CD4-positive, CD25-positive, alpha-beta regulatory T cell (primary cell): ENCODE data around the gene PRR22. TPM values are rescaled to one million over a fixed set of nuclear protein-coding genes. Genes with fewer than 3 reads are reported as not detected.

Experiments
- ATAC-seq, 2 donors: fragments of 150-1000 bp; cut with Tn5 transposase; one replicate each; pipeline ENCODE4 v1.10.0; 2021; ENCODE audit warnings: low read depth in 2 of 2, moderate number of reproducible peaks in 2 of 2, moderate library complexity in 1 of 2
- DNase-seq, 3 donors: peaks; one replicate each; pipeline versions ENCODE4 v3.0.0 to v3.0.0-alpha.2; 2012 to 2022; ENCODE audit warnings: mixed read lengths in 1 of 3
- H3K27ac ChIP-seq: one replicate; pipeline ENCODE4 v1.7.0; 2013; ENCODE audit warnings: mild to moderate bottlenecking, low read length; ENCODE audit not compliant: insufficient read depth, poor library complexity, severe bottlenecking
- H3K27me3 ChIP-seq: one replicate; pipeline ENCODE4 v1.7.0; 2013; ENCODE audit warnings: low read length; ENCODE audit not compliant: control insufficient read depth, insufficient read depth
- H3K36me3 ChIP-seq: one replicate; pipeline ENCODE4 v1.7.0; 2013; ENCODE audit warnings: mild to moderate bottlenecking, low read length, moderate library complexity; ENCODE audit not compliant: control insufficient read depth, insufficient read depth
- H3K4me1 ChIP-seq: 2 replicates; pipeline ENCODE4 v1.7.0; 2013; ENCODE audit warnings: mild to moderate bottlenecking, low read length; ENCODE audit not compliant: insufficient read depth, control insufficient read depth, poor library complexity, severe bottlenecking
- H3K4me3 ChIP-seq: one replicate; pipeline ENCODE4 v1.7.0; 2013; ENCODE audit warnings: low read depth, mild to moderate bottlenecking, low read length, moderate library complexity
- H3K9me3 ChIP-seq, 2 experiments: 1 replicate in 1 of 2; 2 replicates in 1 of 2; pipeline ENCODE4 v1.7.0; 2013; ENCODE audit warnings: low read length in 2 of 2, mild to moderate bottlenecking in 1 of 2, moderate library complexity in 1 of 2; ENCODE audit not compliant: control insufficient read depth in 2 of 2
- H3K27ac Mint-ChIP-seq, 3 donors: one replicate each; pipeline ENCODE4 v1.8.0; 2020 to 2022; ENCODE audit warnings: mild to moderate bottlenecking in 3 of 3, mixed read lengths in 3 of 3, moderate library complexity in 2 of 3
- H3K27me3 Mint-ChIP-seq: one replicate; pipeline ENCODE4 v1.8.0; 2022; ENCODE audit warnings: mild to moderate bottlenecking, mixed read lengths
- H3K36me3 Mint-ChIP-seq: one replicate; pipeline ENCODE4 v1.8.0; 2020; ENCODE audit warnings: mixed read lengths
- H3K4me1 Mint-ChIP-seq, 4 donors: one replicate each; pipeline ENCODE4 v1.8.0; 2020 to 2022; ENCODE audit warnings: mixed read lengths in 4 of 4, mild to moderate bottlenecking in 1 of 4
- H3K4me3 Mint-ChIP-seq, 4 donors: one replicate each; pipeline ENCODE4 v1.8.0; 2020 to 2022; ENCODE audit warnings: mild to moderate bottlenecking in 4 of 4, mixed read lengths in 4 of 4, moderate library complexity in 3 of 4
- H3K9me3 Mint-ChIP-seq, 7 donors: one replicate each; pipeline ENCODE4 v1.8.0; 2020 to 2022; ENCODE audit warnings: mixed read lengths in 7 of 7, mild to moderate bottlenecking in 3 of 7, moderate library complexity in 2 of 7
- polyA plus RNA-seq, 4 donors: library from polyadenylated mRNA; unstranded; fragments of 300-500 nt; fragmentation: Illumina TruSeq; gene quantifications; one replicate each; pipeline ENCODE4 v1.2.3, GENCODE V29; 2021
- total RNA-seq: library from RNA; stranded (reverse); gene quantifications from one replicate; pipeline ENCODE4 v1.2.3, GENCODE V29; 2022

PRR22 gene
- 3.5 TPM for total RNA-seq
- not detected for polyA plus RNA-seq

DNA sequence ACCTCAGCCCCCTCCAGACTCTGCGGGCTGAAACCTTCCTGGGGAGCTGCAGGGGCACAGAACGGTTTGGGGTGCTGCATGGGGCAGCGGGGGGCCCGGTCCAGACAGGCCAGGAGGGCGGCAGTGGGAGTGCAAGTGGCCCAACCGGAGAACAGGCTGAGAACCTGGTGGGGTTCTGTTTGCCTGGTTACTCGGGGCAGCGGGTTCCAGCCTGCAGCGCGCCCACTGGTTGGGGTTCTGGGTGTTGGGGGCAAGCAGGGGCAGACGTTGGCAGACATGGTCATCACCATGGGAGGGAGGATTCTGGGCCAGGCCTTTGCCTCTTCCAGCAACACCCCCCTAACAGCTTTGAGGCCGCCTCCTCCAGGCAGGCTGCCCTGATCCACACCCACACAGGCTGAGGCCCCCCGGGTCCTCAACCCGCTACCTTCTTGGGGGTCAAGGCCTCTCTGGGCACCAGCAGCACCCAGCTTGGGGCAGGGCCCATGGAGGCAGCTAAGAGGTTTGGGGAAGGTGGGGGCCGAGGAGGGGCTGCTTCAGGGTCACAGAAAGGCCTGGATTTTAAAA lies at the start of gene PRR22:
TSS of gene PRR22 (minus strand) at position 166 of the 567 bp plus-strand sequence. CDS start at position 80, 86 bp downstream.
- no peaks in the 10 kb centered on the region for H3K4me1 ChIP-seq

GRCh38 chr19:5832527-5833216 lies 48.1 kb upstream of the PRR22 start:
- Histone ChIP-seq H3K4me3 (no peak overlapping the region), H3K27ac (no peak overlapping the region), H3K27me3 (no peaks in the 10 kb centered on the region), H3K36me3 (no peaks in the 10 kb centered on the region), H3K4me1 (peaks cover 15% of the 10 kb centered on the region), H3K9me3 (no peaks in the 10 kb centered on the region)
- peaks cover 17% of the 10 kb centered on the region for H3K27me3 Mint-ChIP-seq
- ATAC-seq (no peak), DNase-seq (no peak)
- peaks cover 0 to 2% (median 0%) of the 10 kb centered on the region in 7 donors for H3K9me3 Mint-ChIP-seq
- no peak overlapping the region for H3K27ac Mint-ChIP-seq
- H3K4me3 Mint-ChIP-seq = no peak overlapping the region
- no peaks in the 10 kb centered on the region for H3K36me3 Mint-ChIP-seq
- peaks cover 0 to 5% (median 1%) of the 10 kb centered on the region in 4 donors for H3K4me1 Mint-ChIP-seq

More for the DNA sequence above, at the start of gene PRR22:
- Mint-ChIP-seq H3K9me3 (no peaks in the 10 kb centered on the region), H3K27ac (no peak within 1 kb of the TSS), H3K36me3 (peaks cover 10% of the 10 kb centered on the region), H3K4me1 (peaks cover 0 to 3% (median 1%) of the 10 kb centered on the region in 4 donors), H3K27me3 (no peaks in the 10 kb centered on the region), H3K4me3 (no peak within 1 kb of the TSS)
- no peak within 1 kb of the TSS for H3K27ac ChIP-seq
- ATAC-seq = peak in 1 of 2 donors; percentile 8
- no peak for DNase-seq
- H3K4me3 ChIP-seq = no peak within 1 kb of the TSS
- no peaks in the 10 kb centered on the region for H3K9me3 ChIP-seq
- peaks cover 39% of the 10 kb centered on the region for H3K36me3 ChIP-seq
- no peaks in the 10 kb centered on the region for H3K27me3 ChIP-seq

GRCh38 chr19:5832061-5832460 lies 47.5 kb upstream of the PRR22 start:
- no peaks in the 10 kb centered on the region for H3K36me3 Mint-ChIP-seq
- DNase-seq (no peak), ATAC-seq (no peak)
- Histone ChIP-seq H3K9me3 (no peaks in the 10 kb centered on the region), H3K27ac (no peak overlapping the region), H3K27me3 (no peaks in the 10 kb centered on the region), H3K4me3 (no peak overlapping the region), H3K4me1 (peaks cover 15% of the 10 kb centered on the region), H3K36me3 (no peaks in the 10 kb centered on the region)
- peaks cover 0 to 2% (median 0%) of the 10 kb centered on the region in 7 donors for H3K9me3 Mint-ChIP-seq
- H3K4me1 Mint-ChIP-seq = peaks cover 0 to 7% (median 3%) of the 10 kb centered on the region in 4 donors
- H3K27me3 Mint-ChIP-seq = peaks cover 13% of the 10 kb centered on the region
- H3K27ac Mint-ChIP-seq = no peak overlapping the region
- H3K4me3 Mint-ChIP-seq = no peak overlapping the region

DNA sequence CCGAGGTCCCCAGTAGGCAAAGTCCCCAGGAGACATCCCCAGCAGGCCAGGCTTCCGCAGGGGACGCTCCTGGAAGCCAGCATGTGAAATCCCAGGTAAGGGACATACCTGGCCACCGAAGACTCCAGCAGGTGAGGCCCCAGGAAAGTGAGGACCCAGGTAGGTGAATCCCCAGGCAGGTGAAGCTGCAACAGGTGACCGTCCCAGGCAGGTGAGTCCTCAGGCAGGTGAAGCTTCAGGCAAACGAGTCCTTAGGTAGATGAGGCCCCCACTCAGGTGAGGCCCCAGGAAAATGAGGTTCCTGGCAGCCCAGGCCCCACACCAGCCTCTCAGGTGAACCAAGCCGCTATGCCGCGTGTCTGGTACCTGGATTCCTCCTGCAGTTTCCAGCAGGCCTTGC lies 46.6 kb upstream of the PRR22 start:
- H3K9me3 ChIP-seq = no peaks in the 10 kb centered on the region
- ATAC-seq = no peak
- Mint-ChIP-seq H3K27me3 (peaks cover 10% of the 10 kb centered on the region), H3K4me1 (peaks cover 0 to 13% (median 4%) of the 10 kb centered on the region in 4 donors), H3K36me3 (no peaks in the 10 kb centered on the region), H3K27ac (no peak overlapping the region), H3K4me3 (no peak overlapping the region), H3K9me3 (peaks cover 0 to 3% (median 0%) of the 10 kb centered on the region in 7 donors)
- H3K4me3 ChIP-seq = no peak overlapping the region
- DNase-seq = no peak
- no peak overlapping the region for H3K27ac ChIP-seq
- H3K27me3 ChIP-seq = no peaks in the 10 kb centered on the region
- peaks cover 15% of the 10 kb centered on the region for H3K4me1 ChIP-seq
- H3K36me3 ChIP-seq = no peaks in the 10 kb centered on the region

DNA sequence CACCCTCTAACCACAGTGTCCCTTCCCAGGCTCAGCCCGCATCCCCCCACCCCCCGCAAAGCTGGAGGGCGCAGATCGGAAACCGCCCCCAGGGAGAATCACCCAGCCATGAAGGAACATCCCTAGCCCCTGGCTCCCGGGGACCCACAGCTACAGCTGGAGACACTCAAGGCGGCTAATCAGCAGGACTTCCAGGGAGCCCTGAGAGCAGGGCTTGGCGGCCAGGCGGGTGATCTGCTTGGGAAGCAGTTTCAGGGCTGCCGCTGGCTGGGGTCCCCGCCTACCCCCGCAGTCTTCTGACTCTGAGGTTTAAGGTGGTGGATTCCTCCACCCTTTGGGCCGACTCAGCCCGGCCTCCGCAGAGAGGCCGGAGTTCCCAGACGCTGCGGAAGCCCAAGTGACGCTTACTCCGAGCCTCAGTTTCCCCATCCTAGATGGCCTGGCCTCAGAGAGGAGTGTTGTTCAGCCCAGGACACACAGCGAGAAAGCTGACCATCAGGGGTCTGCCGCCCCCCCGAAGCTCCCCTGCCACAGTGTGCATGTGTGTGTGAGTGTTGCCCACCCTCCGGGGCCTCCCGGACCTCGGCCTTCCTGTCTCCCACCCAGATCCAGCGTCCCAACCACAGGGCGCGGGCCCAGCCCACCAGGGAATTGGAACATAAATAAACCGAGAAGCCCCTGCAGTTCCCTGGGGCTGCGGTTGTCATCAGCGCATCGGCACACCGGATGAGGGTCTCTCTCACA lies 45.2 kb upstream of the PRR22 start:
- ATAC-seq = no peak
- H3K27ac Mint-ChIP-seq = peak overlapping the region in 1 of 3 donors; percentile 76
- H3K36me3 Mint-ChIP-seq = no peaks in the 10 kb centered on the region

DNA sequence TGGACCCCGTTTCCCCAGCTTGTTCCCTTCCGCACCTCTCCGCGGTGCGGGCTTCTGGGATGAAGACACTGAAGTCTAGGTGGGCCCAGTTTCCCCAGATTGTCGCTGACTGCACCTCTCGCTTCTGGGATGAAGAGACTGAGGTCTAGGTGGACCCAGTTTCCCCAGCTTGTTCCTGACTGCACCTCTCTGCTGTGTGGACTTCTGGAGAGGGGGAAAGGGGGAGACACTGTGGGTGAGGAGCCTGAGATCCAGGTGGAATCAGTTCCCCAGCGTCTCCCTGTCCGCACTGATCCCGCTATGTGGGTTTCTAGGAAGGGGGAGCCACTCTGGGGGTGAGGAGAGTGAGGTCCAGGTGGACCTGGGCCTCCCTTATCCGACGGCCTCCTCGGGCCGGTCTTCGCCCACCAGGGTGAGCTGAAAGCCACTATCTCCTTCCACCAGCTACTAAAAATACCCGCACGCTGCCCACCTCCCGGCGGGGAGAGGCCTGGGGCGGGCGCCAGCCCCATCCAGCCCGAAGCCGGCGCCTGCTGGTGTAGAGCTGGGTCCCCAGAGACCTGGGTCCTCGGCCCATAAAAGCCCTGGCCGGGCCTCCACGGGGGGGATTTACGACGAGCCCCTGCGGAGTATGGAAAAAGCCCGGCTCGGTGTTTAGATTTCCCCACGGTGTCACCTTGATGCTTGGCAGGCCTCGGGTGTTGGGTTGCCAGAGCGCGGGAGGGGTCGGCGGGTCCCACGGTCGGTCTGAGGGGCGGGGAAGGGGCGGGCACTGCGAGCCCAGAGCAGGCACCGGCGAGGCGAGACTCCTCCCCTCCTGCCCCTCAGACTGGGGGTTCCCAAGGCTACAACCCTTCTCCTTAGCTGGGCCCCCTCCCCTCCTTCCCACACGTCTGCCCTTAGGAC lies 44.4 kb upstream of the PRR22 start:
- H3K4me3 Mint-ChIP-seq = peak overlapping the region; percentile 88 to 96 (median 96)
- no peaks in the 10 kb centered on the region for H3K9me3 ChIP-seq
- peak overlapping the region; percentile 56 for H3K4me3 ChIP-seq
- peaks cover 0 to 13% (median 4%) of the 10 kb centered on the region in 4 donors for H3K4me1 Mint-ChIP-seq
- DNase-seq = peak in 1 of 3 donors; percentile 8
- peaks cover 2% of the 10 kb centered on the region for H3K27me3 Mint-ChIP-seq
- H3K36me3 ChIP-seq = no peaks in the 10 kb centered on the region
- ATAC-seq = no peak
- peaks cover 0 to 3% (median 0%) of the 10 kb centered on the region in 7 donors for H3K9me3 Mint-ChIP-seq
- peak overlapping the region; percentile 93 to 98 (median 95) for H3K27ac Mint-ChIP-seq
- H3K27ac ChIP-seq = peak overlapping the region; percentile 63
- no peaks in the 10 kb centered on the region for H3K27me3 ChIP-seq
- peaks cover 15% of the 10 kb centered on the region for H3K4me1 ChIP-seq
- H3K36me3 Mint-ChIP-seq = no peaks in the 10 kb centered on the region

More for the DNA sequence above, 45.2 kb upstream of the PRR22 start:
- DNase-seq = no peak
- Mint-ChIP-seq H3K9me3 (peaks cover 0 to 3% (median 0%) of the 10 kb centered on the region in 7 donors), H3K27me3 (peaks cover 7% of the 10 kb centered on the region), H3K4me1 (peaks cover 0 to 13% (median 4%) of the 10 kb centered on the region in 4 donors), H3K4me3 (peak overlapping the region in 2 of 4 donors; percentile 22 to 36)
- Histone ChIP-seq H3K4me1 (peaks cover 15% of the 10 kb centered on the region), H3K4me3 (no peak overlapping the region), H3K27ac (no peak overlapping the region), H3K27me3 (no peaks in the 10 kb centered on the region), H3K9me3 (no peaks in the 10 kb centered on the region), H3K36me3 (no peaks in the 10 kb centered on the region)
